NCI-H1048 (cell line): ENCODE measurements around the gene SYNE1.

ENCODE experiments used
- DNase-seq: peaks from one replicate; lab custom pipeline; 2025; lab: John Stamatoyannopoulos, UW

SYNE1 gene

DNA sequence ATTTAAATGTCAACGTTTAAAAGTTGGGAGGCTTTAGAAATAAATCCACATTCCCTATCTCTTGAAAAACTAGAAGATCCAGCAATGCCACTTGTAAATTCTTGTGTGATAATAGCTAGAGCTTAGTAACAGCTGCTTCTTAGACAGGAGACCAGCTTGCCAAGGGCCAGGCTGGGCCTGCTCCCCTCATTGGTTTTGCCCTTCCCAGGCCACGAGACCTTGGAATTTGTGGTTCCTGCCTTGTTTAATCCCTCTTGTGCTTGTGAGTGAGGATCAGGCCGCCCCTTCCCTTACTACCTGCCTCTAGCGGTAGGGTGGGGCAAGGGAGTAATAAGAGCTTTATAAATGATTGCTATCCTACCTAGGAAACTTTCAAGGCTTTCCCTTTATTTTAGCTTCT is 363.5 kb downstream of the SYNE1 start:
- DNase-seq: no peak

- DNase-seq: no peak
Observed at GRCh38 chr6:152273002-152273401, 364.2 kb downstream of the SYNE1 start.

DNA sequence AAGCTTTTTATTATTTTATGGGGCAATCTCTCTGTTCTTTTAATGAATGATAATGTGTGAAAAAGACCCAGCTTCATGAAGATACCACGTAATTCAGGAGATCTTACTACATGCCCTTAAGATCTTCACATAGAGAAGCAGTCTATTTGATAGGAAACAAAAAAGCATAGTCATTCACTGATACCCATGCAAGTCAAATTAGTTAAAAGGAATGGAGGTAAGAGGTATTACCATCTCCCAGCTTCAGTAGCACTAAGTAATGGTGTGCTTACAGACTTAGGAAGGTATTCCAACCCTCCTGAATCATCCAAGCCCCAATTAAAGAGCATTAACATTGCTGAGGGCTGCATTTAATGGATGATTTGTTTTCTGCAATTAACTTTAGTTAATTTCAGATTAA is 364.7 kb downstream of the SYNE1 start:
- DNase-seq: no peak

DNA sequence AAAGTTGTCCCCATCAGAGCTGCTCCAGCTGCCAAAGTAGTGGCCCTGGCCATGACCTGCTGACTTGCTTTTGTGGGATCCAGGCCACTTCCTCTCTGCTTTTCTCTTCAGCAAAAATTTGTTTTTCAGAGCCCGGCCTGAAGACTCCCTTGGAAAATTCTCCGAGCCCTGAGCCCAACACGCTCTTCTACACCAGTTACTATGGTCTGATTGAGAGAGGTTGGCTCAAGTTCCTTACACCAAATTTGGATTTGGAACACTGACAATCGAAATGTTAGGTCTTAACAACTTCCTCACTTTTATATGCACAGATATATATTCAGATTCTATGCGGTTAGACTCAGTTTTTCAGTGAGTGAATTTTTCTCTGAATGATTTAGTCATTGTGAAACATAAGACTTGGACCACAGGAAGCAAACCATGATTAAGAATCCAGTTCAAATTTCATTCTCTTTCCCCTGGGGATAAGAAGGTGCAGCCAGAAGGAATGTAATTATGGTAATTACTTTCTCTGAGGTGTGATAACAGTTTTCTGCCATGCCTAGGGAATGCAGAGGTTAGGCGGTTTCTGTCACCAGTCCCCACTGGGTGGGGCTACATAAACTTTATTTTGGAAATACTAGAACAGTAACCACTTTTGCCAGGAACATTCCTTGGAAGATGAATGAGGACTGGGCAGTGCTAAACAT is 365.2 kb downstream of the SYNE1 start:
- DNase-seq: no peak

DNA sequence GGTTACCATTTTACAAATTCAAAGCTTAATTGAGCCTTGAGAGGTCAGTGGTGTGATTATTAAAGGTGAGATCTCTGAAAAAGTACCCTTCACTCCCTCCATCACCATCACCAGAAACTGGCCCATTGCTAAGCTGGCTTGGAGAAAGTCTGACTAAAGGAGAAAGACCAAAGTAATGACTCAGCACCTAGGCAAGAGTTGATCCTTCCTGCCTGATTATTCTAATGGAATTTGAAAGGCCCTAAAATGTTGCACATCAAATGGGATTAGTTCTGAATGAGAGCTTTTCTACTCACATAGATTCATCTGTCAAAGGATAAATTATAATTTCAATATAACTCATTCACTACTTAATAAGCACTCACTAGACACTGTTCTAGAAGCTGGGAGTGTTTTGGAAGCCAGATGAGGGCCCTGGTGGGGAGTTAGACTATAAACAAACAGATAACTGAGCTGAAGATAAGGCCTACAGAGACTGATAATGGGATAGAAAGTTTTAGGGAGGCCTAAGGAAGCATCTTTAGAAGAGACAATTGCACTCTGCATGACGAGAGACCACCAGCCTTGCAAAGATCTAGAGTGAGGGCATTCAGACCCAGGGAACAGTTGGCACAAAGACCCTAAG is 366.7 kb downstream of the SYNE1 start:
- DNase-seq: no peak

GRCh38 chr6:152268846-152269442 is 368.2 kb downstream of the SYNE1 start:
- no peak for DNase-seq

- peak; percentile 31 for DNase-seq
Observed at GRCh38 chr6:152267967-152268845, 369.0 kb downstream of the SYNE1 start.

GRCh38 chr6:152265651-152266050 is 371.5 kb downstream of the SYNE1 start:
- no peak for DNase-seq

DNA sequence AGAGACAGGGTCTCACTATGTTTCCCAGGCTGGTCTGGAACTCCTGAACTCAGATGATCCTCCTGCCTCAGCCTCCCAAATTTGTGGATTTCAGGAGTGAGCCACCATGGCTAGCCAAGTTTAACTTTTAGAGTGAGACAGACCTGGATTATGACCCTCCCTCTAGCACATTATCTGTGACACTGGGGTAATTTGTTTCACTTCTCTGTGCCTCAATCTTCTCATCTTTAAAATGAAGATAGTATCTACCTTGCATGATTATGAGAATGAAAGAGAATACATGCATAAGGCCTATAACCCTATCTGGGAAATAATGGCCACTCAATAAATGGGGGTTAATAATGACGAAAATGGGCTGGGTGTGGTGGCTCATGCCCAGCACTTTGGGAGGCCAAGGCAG is 373.6 kb downstream of the SYNE1 start:
- DNase-seq: no peak

GRCh38 chr6:152261179-152261578 is 376.0 kb downstream of the SYNE1 start:
- DNase-seq: no peak

DNA sequence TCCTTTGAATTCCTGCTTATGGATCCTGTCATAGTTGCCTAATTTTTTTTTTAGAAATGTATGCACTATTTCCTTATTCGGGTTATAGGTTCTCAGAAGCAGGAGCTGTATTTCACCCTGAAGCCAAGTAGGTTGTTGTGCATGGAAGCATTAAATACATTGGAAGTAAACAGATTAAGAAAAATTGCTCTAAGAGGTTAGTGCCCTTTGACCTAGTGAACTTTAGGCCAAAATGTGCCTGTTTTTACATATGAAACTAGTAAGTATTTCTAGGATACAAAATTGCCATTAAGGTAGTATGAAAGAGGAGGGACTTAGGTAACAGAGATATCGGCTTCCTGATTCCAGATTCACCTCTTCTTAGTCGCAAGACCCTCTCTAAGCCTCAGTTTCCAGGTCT is 377.9 kb downstream of the SYNE1 start:
- DNase-seq: no peak

DNA sequence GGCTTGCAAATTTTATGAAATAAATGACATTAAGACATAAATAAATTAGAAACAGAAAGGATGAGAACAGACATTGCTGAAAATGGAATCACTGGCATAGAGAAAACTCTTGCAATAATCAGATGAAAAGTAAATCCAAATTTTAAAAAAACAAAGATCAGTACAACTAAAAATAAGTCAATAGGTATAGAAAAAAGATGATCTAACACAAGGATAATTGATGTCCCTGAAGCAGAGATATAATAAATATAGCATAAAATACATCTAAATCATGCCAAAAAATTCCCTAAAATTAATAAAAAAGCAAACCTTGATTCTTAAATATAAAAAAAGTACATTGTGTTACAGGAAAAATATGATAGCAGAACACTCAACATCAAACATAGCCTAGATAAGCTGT is 379.6 kb downstream of the SYNE1 start:
- DNase-seq: no peak

DNA sequence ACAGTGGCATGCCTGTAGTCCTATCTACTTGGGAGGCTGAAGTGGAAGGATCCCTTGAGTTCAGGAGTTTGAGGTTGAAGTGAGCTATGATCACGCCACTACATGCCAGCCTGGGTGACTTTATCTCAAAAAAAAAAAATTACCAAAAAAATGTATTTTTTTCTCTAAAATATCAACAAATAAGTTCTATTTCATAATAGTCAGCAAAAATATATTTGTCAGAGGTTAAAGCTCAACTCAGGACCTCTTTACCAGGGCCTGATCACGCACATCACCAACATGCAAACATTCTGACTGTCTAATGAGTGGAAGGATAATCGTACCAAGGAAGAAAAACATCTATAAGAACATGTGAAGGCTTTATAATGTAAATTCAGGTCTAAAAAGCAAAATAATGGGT is 387.0 kb downstream of the SYNE1 start:
- DNase-seq: no peak

GRCh38 chr6:152248980-152249379 is 388.2 kb downstream of the SYNE1 start:
- no peak for DNase-seq

GRCh38 chr6:152246554-152247337 is 390.4 kb downstream of the SYNE1 start:
- DNase-seq: no peak

DNA sequence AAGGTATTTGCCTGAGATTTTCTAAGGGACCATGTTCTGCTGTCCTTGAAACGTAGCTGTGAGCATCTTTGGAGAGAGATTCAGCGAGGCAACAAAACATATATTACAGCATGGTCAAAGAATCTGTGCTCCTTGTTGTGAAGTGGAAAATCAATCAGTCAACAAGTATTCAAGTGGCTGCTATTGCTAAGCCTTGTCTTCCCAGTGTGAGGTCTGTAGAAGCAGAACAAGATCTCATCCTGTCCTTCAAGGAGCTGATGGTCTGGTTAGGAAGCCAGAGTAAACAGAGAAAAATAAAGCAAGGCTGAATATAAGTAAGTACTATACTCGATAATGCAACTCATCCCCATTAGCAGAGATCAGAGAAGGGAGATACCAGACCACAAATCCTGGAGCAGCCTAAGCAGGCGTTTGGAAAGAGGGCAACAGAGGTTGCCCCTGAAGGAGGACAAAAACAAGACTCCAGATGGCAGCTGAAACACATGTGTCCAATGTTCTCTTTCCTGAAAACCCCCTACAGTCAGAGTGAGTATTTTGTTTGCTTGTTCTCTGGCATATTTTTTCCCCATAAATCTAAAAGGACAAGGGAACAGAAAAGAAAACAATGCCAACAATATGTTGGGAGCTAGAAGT is 392.0 kb downstream of the SYNE1 start:
- no peak for DNase-seq

DNA sequence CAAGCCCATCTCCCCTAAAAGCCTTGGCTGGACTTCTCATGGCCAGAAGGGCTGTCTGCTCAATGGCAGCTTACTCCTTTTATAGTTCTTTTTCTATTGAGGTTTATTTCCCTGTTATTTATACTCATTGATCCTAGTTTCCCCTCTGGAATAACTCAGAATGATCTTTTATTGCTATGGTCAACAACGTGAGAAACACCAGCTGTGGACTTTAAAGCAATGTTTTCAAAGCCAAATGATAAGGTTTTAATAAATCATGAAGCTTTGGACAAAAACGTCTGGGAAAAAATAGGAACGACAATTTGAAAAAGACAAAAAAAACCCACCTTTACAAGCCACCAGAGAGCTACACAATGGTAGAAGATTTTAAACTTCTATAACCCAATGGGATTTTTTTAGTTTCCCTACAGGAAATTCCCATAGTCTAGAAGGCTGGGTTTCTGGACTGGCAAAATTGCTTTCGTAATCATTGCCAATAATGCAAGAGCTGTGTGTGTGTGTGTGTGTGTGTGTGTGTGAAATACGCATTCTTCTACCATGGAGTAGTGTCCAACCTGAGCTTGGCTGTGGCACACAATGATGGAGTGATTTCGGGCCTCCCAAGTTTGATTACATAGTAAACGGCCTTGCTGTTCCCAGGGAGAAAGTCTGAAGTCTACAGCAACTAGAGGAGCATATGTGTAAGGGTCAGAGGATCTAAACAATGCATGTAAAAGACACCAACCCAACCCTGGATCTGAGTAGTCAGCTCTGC is 396.0 kb downstream of the SYNE1 start:
- no peak for DNase-seq

DNA sequence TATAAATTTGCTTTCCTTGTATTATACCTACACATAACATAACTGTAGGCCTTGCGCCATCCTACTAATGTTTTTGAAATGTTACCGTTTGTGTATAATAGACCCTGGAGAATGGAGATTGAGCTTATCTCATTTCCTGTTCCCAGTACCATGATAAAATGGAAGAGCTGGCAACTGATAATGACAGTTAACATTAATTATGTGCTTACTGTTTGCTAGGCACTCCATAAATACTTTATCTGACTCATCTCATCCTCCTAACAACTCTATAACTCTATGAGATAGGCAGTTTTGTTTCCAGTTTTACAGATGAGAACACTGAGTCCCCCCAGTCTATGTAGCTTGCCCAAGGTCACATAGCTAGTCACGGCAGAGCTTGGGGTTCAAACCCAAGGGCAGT is 396.7 kb downstream of the SYNE1 start:
- no peak for DNase-seq

- DNase-seq: no peak
Observed at GRCh38 chr6:152236370-152237097, 400.6 kb downstream of the SYNE1 start.
